ENCODE measurements around the gene GAS2L2.
"Not testable (repeated sequence)": the region's sequence is repeated elsewhere in the genome, so short reads cannot be mapped to it uniquely, and the experiment has no call there.

Gene GAS2L2

DNA sequence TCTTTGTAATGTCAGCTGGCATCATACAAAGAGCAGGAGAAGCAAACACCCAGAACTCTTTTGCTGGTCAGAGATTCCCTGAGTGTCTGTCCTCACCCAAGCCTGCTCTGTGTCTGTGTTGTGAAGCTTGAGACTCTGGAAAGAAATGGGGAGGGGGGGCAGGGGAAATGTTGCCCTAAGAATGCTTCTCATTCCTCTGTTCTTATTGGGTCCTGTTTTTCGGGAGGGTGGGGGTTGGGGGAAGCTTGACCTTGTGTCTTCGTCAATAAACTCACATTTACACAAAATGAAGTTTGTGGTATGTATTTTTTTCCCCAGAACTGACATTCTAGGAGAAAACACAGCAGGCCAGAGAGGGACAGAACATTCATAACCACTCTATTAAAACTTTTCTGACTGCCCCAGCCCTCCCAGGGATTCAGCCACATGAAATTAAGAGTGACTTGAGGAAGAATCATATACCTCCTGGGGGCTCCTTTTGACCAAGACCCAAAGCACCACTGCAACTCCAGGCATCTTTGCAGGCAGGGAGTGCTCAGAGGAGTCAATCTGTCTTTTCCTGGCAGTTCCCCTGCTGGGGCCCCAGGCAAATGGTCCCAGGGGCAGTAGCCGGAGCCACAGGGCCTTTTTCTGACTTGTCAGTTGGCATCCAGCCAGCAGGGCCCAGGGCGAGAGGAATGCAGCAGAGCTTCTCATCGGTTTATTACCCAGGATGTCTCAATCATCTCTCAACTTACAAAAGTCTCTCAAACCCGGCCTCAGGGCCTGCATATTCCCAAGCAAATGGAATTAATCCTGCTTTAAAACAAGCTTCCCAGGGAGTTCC is 26.7 kb downstream of the GAS2L2 start:
- DNase-seq, result no peak

GRCh38 chr17:35725802-35726126 is 27.3 kb downstream of the GAS2L2 start:
- DNase-seq, result no peak

DNA sequence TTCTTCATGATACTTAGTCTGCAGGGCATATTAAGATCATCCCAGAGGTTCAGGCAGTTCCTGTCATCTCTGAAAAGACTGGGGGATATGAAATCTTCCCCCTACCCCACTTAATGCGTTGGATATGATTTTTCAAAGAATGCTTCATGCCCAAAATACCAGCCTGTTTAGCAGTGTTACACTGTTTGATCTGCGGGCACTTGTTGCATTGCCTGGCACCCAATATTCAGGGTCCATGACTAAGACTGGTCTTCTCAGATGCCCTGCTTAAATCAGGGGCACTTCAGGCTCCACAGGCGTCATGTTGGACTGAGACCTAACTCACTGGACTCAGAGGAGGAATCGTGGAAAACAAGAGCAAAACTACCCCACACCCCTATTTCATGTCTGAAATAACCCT is 28.0 kb downstream of the GAS2L2 start:
- no peak for DNase-seq

DNA sequence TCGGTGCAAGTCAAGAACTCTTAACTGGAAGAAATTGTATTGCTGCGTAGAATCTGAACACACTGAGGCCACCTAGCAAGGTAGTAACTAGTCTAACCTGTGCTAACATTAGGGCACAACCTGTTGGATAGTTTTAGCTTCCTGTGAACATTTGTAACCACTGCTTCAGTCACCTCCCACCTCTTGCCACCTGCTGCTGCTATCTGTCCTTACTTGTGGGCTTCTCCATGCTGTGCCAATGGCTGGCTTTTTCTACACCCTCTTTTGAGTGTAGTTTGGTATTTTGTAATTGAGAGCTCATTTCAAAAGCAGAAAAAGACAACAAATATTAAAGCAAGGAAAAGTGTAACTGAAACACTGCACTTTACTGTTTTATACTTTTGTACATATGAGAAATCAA is 29.3 kb downstream of the GAS2L2 start:
- no peak for DNase-seq

GRCh38 chr17:35717475-35717874 is 35.6 kb downstream of the GAS2L2 start:
- DNase-seq, result no peak

- DNase-seq, result no peak
Observed at GRCh38 chr17:35716897-35717465, 36.1 kb downstream of the GAS2L2 start.

DNA sequence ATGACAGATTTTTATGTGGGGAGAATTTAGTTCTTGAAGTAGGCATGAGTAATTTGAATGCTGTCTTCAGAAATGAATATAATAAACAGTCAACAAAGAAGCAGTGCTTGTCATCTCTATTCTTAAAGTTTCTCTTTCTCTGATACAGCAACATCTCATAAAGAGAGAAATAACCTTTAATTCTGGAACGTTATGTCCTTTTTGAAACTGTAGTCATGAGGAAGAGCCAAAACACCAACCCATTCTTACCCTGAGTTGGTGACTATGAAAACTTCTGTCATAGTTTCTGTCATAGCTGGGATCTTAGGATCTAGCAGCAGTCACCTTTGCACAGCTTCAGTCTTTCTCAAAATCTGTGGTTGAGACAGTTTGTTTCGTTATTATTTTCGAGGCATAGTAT is 36.9 kb downstream of the GAS2L2 start:
- no peak for DNase-seq

GRCh38 chr17:35715416-35715815 is 37.6 kb downstream of the GAS2L2 start:
- no peak for DNase-seq

DNA sequence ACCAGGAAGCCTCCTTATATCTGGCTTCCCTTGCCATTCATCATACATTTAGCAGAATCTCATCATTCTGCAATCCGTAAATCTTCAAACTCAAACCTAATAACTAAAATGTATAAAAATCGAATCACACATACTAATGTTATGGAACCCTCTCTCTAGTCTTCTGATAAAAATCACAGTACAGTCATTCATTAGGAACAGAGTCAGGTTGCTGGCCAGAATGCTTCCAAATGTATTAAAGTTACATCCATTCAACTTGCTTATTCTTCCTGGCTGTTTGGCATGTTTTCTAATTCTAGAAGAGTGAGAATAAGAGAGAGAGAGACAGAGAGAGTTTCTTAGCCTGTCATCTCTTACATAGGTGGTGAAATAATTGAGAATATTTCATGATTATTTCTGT is 38.1 kb downstream of the GAS2L2 start:
- DNase-seq, result no peak

- DNase-seq, result no peak
Observed at GRCh38 chr17:35713069-35713728, 39.8 kb downstream of the GAS2L2 start.

- no peak for DNase-seq
Observed at GRCh38 chr17:35710950-35711349, 42.1 kb downstream of the GAS2L2 start.

GRCh38 chr17:35709874-35710273 is 43.2 kb downstream of the GAS2L2 start:
- DNase-seq, result no peak

DNA sequence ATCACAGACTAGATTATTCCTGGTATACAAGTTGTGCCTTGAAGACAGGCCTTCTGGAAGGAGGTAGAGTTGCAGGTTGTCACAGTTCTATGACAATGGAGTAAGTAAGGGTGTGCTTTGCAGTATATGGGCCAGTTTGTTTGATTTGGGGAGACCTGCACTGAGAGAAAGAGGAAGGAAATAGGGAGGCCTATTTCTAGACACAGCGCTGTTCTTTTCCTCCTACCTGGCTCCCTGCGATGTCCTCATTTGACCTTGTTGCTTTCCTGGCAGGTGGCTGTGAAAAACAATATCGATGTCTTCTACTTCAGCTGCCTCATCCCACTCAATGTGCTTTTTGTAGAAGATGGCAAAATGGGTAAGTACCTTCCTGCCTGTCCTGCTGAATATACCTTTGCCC is 44.1 kb downstream of the GAS2L2 start:
- DNase-seq, result no peak

- DNase-seq, result no peak
Observed at GRCh38 chr17:35708149-35708548, 44.9 kb downstream of the GAS2L2 start.

GRCh38 chr17:35705705-35706104 is 47.3 kb downstream of the GAS2L2 start:
- DNase-seq, result no peak

- DNase-seq, result no peak
Observed at GRCh38 chr17:35705230-35705629, 47.8 kb downstream of the GAS2L2 start.

DNA sequence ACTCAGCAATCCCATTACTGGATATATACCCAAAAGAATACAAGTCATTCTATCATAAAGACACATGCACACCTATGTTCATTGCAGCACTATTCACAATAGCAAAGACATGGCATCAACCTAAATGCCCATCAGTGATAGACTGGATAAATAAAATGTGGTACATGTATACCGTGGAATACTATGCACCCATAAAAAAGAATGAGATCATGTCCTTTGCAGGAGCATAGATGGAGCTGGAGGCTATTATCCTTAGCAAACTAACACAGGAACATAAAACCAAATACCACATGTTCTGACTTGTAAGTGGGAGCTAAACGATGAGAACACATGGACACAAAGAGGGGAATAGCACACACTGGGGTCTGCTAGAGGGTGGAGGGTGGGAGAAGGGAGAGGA is 49.7 kb downstream of the GAS2L2 start:
- DNase-seq, result not testable (repeated sequence)

- DNase-seq, result no peak
Observed at GRCh38 chr17:35701491-35701890, 51.5 kb downstream of the GAS2L2 start.

DNA sequence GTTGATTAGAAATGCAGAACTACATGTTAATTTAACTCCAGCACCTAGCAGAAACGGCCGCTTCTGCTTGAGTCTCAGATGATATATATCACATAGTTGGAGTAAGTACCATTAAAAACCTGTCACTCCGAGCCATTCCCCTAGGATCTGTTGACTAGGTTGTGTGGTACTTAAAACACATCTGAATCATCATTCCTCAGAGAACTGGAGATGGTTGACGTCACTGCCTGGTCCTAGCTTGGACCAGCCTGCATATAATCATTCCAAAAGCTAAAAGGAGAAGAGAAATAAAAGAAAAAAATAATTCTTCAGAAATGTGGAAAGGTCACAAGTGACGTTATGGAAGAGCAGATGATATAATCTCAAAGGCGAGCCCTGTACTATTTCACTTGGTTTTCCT is 52.9 kb downstream of the GAS2L2 start:
- DNase-seq, result no peak

- no peak for DNase-seq
Observed at GRCh38 chr17:35698800-35699199, 54.2 kb downstream of the GAS2L2 start.

DNA sequence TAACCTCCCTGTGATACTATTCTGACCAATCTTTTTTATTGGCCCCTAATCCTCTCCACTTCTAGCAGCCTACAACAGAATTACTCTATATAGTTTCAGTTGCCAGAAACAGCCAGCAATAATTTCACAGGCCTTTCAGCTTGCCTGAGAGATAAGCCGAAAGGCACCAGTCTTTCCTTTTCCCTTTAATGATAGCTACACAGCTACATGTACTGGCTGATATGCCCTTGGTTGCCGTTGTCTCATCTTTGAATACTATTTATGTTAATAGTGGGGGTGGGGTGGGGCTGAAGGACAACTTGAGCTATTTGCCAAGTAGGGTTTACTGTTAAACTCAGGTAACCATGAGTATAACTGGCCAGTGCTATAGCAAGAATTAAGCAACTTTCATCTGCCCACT is 57.4 kb downstream of the GAS2L2 start:
- DNase-seq, result no peak

- DNase-seq, result no peak
Observed at GRCh38 chr17:35694906-35695305, 58.1 kb downstream of the GAS2L2 start.

All from activated T-cell treated with anti-CD3 and anti-CD28 coated beads, Interleukin-2, amount 50 U/mL, for 48 hours (primary cell).